ENCODE measurements around the gene ZNF678.
"Not testable (repeated sequence)": the region's sequence is repeated elsewhere in the genome, so short reads cannot be mapped to it uniquely, and the experiment has no call there.

ZNF678 gene

GRCh38 chr1:227685807-227686206 is 122.5 kb downstream of the ZNF678 start (continued):
- TF ChIP-seq TSHZ2 (CRISPR knock-in tag; IDR thresholded peaks at IDR 0.05) (no peak), ZC3H10 (CRISPR knock-in tag; IDR thresholded peaks at IDR 0.05) (no peak)

- ATAC-seq = no peak
- TF ChIP-seq ISL1 (CRISPR knock-in tag; IDR thresholded peaks at IDR 0.05) (no peak), TCF4 (CRISPR knock-in tag; IDR thresholded peaks at IDR 0.05; ENCODE audit: borderline replicate concordance) (no peak), ZFP3 (CRISPR knock-in tag; IDR thresholded peaks at IDR 0.05) (no peak), TSHZ2 (CRISPR knock-in tag; IDR thresholded peaks at IDR 0.05) (no peak), ARNTL (CRISPR knock-in tag; IDR thresholded peaks at IDR 0.05; ENCODE audit: borderline replicate concordance, low read depth) (no peak), ESRRG (CRISPR knock-in tag; IDR thresholded peaks at IDR 0.05) (no peak), PATZ1 (CRISPR knock-in tag; IDR thresholded peaks at IDR 0.05; ENCODE audit: borderline replicate concordance) (no peak), BACH2 (CRISPR knock-in tag; IDR thresholded peaks at IDR 0.05; ENCODE audit: borderline replicate concordance) (no peak), CSDC2 (CRISPR knock-in tag; IDR thresholded peaks at IDR 0.05) (no peak), RARB (CRISPR knock-in tag; IDR thresholded peaks at IDR 0.05) (no peak), ZFP30 (CRISPR knock-in tag; IDR thresholded peaks at IDR 0.05) (no peak), GLIS3 (CRISPR knock-in tag; IDR thresholded peaks at IDR 0.05) (no peak), ZNF70 (CRISPR knock-in tag; IDR thresholded peaks at IDR 0.05) (no peak)
Observed at GRCh38 chr1:227697321-227697864, 134.0 kb downstream of the ZNF678 start.

- ATAC-seq = not testable (repeated sequence)
Observed at GRCh38 chr1:227701631-227702030, 138.3 kb downstream of the ZNF678 start.

- ATAC-seq = no peak
- no peak for TF ChIP-seq ESRRG (CRISPR knock-in tag; IDR thresholded peaks at IDR 0.05)
- TF ChIP-seq GLIS3 (CRISPR knock-in tag; IDR thresholded peaks at IDR 0.05) = no peak
- TF ChIP-seq PATZ1 (CRISPR knock-in tag; IDR thresholded peaks at IDR 0.05; ENCODE audit: borderline replicate concordance) = no peak
- no peak for TF ChIP-seq ZNF8 (CRISPR knock-in tag; IDR thresholded peaks at IDR 0.05)
- no peak for TF ChIP-seq ISL1 (CRISPR knock-in tag; IDR thresholded peaks at IDR 0.05)
- no peak for TF ChIP-seq PPARA (CRISPR knock-in tag; IDR thresholded peaks at IDR 0.05; ENCODE audit: borderline replicate concordance)
- TF ChIP-seq RARB (CRISPR knock-in tag; IDR thresholded peaks at IDR 0.05) = no peak
- no peak for TF ChIP-seq CSDC2 (CRISPR knock-in tag; IDR thresholded peaks at IDR 0.05)
- no peak for TF ChIP-seq CSRNP3 (CRISPR knock-in tag; IDR thresholded peaks at IDR 0.05)
- TF ChIP-seq ZC3H10 (CRISPR knock-in tag; IDR thresholded peaks at IDR 0.05) = no peak
- no peak for TF ChIP-seq POU6F1 (CRISPR knock-in tag; IDR thresholded peaks at IDR 0.05; ENCODE audit: borderline replicate concordance, low read depth)
- no peak for TF ChIP-seq SNAI2 (CRISPR knock-in tag; IDR thresholded peaks at IDR 0.05)
- TF ChIP-seq ZNF565 (CRISPR knock-in tag; conservative IDR thresholded peaks at IDR 0.05; ENCODE audit: low read depth) = no peak
- TF ChIP-seq TOX (CRISPR knock-in tag; IDR thresholded peaks at IDR 0.05; ENCODE audit: borderline replicate concordance) = no peak
- TF ChIP-seq ZFP3 (CRISPR knock-in tag; IDR thresholded peaks at IDR 0.05) = no peak
- TF ChIP-seq BACH2 (CRISPR knock-in tag; IDR thresholded peaks at IDR 0.05; ENCODE audit: borderline replicate concordance) = no peak
- no peak for TF ChIP-seq OSR1 (CRISPR knock-in tag; IDR thresholded peaks at IDR 0.05)
Observed at GRCh38 chr1:227707846-227708245, 144.5 kb downstream of the ZNF678 start.
